GM21515 (cell line): ENCODE data around the gene PON2.

Experiments
- ATAC-seq: cut with Tn5 transposase; IDR thresholded peaks from one replicate; pipeline ENCODE4 v1.9.1; 2021; ENCODE audit not compliant: unreplicated experiment

Gene PON2

GRCh38 chr7:95446618-95447017, 11.8 kb upstream of the PON2 start:
- ATAC-seq: no peak

GRCh38 chr7:95444796-95445195, 10.0 kb upstream of the PON2 start:
- no peak for ATAC-seq

DNA sequence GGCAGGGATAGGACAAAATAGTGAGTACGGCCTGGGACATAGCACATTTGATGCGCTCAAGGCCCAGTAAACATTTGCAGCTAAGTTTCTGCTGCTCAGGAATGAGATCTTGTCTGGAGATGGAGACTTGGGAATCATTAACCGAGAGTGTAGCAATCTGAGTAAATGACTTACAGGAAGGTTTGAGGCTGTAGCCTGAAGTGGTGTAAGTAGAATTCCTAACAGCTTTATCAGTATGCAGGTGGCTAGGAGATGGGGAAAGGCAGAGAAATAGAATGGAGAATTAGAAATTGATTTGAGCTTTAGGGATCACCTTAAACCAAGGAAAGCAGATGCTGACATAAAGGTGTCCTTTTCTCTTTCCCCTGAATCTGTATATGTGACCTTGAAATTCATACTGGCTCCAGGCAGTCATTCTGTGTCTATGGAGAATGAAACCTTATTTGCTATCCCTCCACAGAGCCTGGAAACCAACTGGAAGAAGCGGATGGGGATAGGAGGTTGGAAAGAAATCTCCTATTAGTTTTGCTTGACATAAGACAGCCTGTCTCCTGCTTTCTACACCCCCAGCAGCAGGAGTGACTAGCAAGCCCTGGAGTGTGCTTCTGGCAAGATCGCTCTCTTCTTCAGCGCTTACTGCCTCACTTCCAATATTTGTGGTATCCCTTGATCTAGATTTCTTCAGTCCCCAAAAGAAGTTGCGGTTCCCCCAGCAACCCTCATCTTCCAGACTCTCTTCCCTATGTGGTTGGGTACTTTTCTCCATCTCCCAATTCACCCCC, 6.4 kb upstream of the PON2 start:
- no peak for ATAC-seq

- no peak for ATAC-seq
Measured at GRCh38 chr7:95440394-95441038, 5.7 kb upstream of the PON2 start.

- ATAC-seq: no peak
Measured at GRCh38 chr7:95436407-95436806, 1.6 kb upstream of the PON2 start.

DNA sequence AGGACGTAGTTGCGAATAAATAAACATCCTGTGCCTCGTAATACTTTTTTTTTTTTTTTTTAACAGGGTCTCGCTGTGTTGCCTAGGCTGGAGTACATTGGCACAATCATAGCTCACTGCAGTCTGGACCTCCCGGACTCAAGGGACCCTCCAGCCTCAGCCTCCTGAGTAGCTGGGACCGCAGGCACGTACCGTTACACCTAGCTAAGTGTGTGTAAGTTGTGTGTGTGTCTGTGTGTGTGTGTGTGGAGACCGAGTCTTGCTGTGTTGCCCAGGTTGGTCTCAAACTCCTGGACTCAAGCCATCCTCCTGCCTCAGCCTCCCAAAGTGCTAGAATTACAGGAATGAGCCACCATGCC, 573 bp upstream of the PON2 start:
- no peak for ATAC-seq

DNA sequence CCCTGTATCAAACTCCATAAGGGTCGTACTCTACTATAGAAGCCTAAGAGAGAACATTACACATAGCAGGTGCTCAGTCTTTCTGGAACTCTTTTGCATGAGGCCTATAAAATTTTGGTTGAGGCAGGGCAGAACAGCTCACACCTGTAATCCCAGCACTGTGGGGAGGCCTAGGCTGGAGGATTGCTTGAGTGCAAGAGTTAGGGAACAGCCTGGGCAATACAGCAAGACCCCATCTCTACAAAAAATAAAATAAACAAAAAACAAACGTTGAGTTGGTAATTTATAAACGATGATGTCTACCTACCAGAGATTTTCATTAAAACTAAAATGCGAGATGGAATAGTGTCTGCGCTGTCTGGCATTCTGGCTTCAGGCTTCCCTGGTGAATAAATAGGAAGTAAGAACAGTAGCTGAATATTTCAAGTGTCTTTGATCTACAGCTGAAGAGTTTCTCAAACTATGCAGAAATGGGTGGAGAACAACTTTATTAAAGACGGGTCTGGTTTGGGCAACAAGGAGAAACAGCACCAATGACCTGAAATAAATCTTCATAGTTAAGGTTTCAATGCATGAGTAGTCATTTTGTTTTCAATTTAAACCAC, 774 bp downstream of the PON2 start:
- ATAC-seq: no peak

GRCh38 chr7:95433129-95433528, 1.7 kb downstream of the PON2 start:
- no peak for ATAC-seq

- ATAC-seq: no peak
Measured at GRCh38 chr7:95432606-95433005, 2.2 kb downstream of the PON2 start.

DNA sequence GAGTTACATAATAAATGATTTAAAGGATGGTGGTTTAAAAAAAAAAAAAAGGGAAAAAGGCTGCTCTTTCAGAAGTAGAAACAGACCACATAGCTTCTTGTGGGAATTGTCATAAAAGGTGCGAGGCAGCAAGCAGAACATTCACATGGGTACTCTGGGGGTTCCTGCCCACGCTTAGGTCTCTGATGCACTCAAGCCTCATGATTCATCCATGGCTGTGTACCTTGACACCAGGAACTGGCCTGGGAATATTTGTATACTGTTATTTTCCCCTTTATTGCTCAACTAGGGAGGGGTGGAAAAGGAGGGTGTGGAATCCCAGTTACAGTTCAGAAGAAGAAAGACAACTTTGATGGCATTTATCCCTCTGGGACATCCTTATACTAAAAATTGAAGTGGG, 4.0 kb downstream of the PON2 start:
- no peak for ATAC-seq

- no peak for ATAC-seq
Measured at GRCh38 chr7:95429241-95429990, 5.4 kb downstream of the PON2 start.

DNA sequence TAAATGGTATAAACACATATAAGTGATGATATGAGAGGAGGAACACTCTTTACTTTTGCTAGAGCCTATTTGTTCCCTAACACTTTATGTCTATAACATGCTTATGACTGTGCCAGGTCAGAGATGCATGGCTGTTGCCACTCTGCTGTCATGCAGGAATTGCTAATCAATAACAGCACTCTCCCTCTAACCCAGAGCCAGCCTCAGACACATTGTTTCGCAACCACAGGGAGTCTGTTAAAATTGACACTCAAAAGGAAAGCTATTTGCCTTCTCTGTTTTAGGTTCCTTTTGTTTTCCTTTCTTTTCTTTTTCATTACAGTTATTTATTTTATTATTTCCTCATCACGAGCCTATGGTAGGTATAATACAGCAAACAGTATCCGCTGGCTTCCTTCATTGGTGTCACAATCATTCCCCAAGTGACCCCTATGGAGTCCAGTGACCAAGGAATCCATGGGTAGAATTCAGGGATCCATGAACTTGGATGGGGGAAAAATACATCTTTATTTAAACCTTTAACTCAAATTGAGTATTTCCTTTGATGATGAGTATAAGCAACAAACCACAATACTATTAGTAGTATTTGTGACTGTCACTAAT, 6.8 kb downstream of the PON2 start:
- no peak for ATAC-seq

GRCh38 chr7:95427166-95427565, 7.7 kb downstream of the PON2 start:
- no peak for ATAC-seq

GRCh38 chr7:95425694-95426093, 9.1 kb downstream of the PON2 start:
- no peak for ATAC-seq

DNA sequence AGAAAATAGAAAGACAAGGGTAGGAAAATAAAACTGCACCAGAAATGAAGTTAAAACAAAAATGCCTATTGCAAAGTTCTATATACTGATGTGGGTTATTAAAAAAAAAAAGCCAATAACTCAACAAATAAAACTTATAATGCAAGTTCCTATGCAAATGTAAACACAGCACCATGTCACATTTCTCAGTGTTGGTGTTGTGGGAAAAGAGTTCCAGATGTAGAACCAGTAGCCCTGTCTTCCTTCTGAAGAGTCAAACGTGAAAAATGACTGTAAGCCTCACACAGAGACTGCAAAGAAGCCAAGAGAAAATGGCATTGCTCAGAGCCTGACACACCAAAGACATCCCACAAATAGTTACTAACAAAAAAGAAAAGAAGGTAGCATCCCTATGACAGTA, 10.1 kb downstream of the PON2 start:
- no peak for ATAC-seq

DNA sequence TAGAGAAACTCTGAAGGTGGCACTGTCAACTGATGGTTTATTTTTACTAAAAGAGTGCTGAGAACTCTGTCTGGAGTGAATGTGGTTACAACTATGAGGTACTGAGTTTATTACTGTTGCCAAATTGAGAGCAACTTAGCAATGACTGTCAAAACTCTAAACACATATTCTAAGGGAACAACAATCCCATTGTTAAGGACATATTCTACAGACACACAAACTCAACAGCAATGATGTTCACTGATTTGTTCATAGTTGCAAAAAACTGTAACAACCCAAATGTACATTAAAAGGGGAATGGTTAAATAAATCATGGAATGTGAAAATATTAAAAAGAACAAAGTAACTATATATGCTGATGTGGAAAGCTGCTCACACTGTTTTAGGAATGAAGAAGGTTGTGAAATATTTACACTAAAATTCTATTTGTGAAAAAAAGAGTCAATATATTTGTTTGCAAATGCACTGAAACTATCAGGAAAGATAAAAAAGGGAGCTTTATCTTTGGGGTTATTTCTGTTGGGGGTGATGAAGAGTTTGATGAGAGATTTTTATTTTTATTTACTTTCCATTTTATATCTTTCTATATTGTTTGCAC, 12.9 kb downstream of the PON2 start:
- no peak for ATAC-seq

DNA sequence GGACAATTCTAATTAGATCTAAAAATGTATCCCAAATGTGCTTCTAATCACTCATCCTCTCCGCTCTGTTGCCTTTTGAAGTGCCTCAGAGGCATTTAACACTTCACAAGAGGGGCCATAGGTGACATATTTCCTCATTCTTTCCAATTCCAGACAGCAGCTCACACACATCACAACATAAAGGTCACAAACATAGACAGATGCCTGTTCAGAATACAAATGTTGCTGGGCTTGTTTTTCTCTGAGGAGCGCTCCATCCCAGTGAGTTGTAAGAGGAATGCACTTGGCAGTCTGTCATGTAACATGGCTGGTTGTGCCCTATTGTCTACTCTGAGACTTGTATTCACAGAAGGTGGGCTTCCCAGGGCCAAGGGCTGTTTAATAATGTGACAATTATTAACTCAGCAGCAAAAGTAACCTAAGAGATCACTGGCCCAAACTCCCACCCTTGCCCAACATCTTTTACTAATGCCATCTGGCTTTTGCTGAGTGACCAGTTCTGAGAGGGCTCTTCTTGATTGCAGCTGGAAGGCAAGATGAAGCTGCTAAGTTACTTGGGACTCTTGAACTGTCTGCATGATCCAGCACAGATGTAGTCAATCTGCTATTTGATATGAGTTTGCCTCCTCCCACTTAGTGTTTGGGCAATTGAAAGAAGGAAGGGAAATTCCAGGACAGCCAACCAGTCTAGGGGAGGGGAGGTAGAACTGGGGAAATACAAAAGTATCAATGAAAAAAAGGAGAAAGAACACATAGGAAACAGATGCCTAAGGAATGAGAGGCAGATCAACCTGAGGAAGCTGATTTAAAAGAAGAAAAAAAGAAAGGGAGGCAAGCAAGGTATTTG, 13.6 kb downstream of the PON2 start:
- no peak for ATAC-seq

DNA sequence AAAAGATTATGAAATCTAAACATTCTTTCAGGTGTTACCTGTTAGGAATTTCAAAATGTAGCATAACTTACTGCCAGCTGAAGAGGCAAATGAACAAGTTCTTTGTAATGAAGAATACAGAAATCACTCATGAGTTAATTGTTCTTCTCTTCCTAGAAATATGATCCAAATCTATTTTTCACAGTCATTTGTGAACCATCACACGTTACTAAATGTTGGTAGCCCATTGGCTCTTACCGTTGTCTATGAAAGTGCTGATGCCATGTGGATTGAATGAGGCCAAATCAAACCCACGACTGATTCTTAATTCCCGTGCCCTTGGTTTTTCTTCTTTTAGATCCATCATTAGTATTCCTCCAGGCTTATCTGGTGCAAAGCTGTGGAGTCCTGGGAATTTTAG, 22.8 kb downstream of the PON2 start:
- ATAC-seq: no peak

DNA sequence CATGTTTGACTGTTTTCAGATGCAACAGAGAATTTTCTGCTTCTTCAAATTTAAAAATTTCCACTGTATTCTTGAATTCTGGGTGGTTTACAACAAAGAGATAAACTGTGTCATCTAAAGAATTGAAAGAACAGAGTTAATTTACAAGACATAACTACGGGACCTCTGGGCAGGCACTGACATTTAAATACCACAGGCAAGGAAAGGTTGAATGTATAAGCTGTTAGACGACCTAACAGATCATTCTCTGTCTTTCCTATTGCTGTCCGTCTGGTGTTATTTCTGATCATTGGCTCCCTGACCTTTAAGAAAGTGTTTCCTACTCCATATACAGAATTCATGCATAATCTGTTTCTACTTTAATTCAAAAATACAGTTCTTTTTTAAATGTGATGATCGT, 23.2 kb downstream of the PON2 start:
- no peak for ATAC-seq

DNA sequence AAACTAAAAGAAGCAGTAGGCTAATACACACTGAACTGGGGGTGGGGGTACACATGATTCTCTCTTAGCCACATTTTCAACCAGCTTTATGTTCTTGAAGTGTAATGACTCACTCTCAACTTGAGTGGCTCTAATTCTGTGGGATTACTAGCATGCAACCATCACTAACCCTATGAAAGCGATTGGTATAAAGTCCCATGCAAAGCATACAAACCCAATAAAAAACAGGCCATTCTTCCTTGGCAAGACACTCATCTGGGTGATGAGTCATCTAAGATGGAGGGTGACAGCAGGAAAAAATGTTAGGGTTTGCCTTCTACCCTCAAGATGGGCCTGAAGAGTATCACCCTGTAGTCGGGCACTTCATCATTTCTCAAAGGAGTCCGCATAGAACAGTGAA, 23.8 kb downstream of the PON2 start:
- ATAC-seq: no peak
